A673 (cell line): ENCODE data around the gene SGCD. TPM values are rescaled to one million over a fixed set of nuclear protein-coding genes. Genes with fewer than 3 reads are reported as not detected.

Experiments used
- BruUV-seq: library from RNA; stranded (reverse); fragments of 400-500 nt; replicated peaks from 2 replicates; lab custom pipeline; 2021; lab: Mats Ljungman, UMichigan
- CTCF ChIA-PET: fragments of 300-600 bp; sonication (Branson Sonifier 250); formaldehyde crosslinking; loops from one replicate; lab custom pipeline; 2022; ENCODE audit warnings: antibody characterized with exemption; lab: Charles Lee
- POLR2A ChIA-PET: fragments of 300-600 bp; sonication (Branson Sonifier 250); formaldehyde crosslinking; loops from one replicate; lab custom pipeline; 2022; ENCODE audit warnings: antibody characterized with exemption; ENCODE audit not compliant: low non-redundant PET; lab: Charles Lee
- DNase-seq: peaks from one replicate; pipeline ENCODE4 v3.0.0-alpha.2; 2015; ENCODE audit warnings: low spot score
- H3K27ac ChIP-seq: fragments of 200-600 bp; sonication (generic); 2 replicates; pipeline ENCODE4 v1.5.1; 2016; ENCODE audit warnings: mixed run types, low read depth, mild to moderate bottlenecking, mixed read lengths, antibody characterized with exemption, low read length; ENCODE audit not compliant: poor library complexity, severe bottlenecking
- H3K27me3 ChIP-seq: fragments of 200-600 bp; sonication (generic); replicated peaks from 2 replicates; pipeline ENCODE4 v1.6.1; 2017; ENCODE audit warnings: mixed run types, low read depth, mild to moderate bottlenecking, mixed read lengths, antibody characterized with exemption, low read length; ENCODE audit not compliant: insufficient read depth, poor library complexity
- H3K36me3 ChIP-seq: fragments of 200-600 bp; sonication (generic); 2 replicates; pipeline ENCODE4 v1.6.1; 2016; ENCODE audit warnings: mixed run types, mild to moderate bottlenecking, mixed read lengths, antibody characterized with exemption, low read length; ENCODE audit not compliant: insufficient read depth, poor library complexity, severe bottlenecking
- H3K4me1 ChIP-seq: fragments of 200-600 bp; sonication (generic); 2 replicates; pipeline ENCODE4 v1.6.1; 2017; ENCODE audit warnings: mixed run types, mild to moderate bottlenecking, mixed read lengths, antibody characterized with exemption, low read length; ENCODE audit not compliant: insufficient read depth, poor library complexity, severe bottlenecking
- H3K4me3 ChIP-seq: fragments of 200-600 bp; sonication (generic); 2 replicates; pipeline ENCODE4 v1.5.1; 2016; ENCODE audit warnings: low read depth, mixed run types, mild to moderate bottlenecking, mixed read lengths, low read length; ENCODE audit not compliant: poor library complexity, severe bottlenecking
- H3K9me3 ChIP-seq: fragments of 200-600 bp; sonication (generic); 2 replicates; pipeline ENCODE4 v1.6.1; 2016; ENCODE audit warnings: mixed run types, low read depth, mild to moderate bottlenecking, mixed read lengths, antibody characterized with exemption, low read length; ENCODE audit not compliant: poor library complexity, severe bottlenecking
- EZH2 ChIP-seq: fragments of 200-600 bp; sonication (generic); IDR thresholded peaks from 2 replicates; pipeline ENCODE4 v1.6.1; 2017; ENCODE audit warnings: borderline replicate concordance, low read depth, mild to moderate bottlenecking, mixed read lengths, antibody characterized with exemption, low read length; ENCODE audit not compliant: poor library complexity, severe bottlenecking
- intact Hi-C: fragments of 100-400 bp; cut with micrococcal nuclease; formaldehyde crosslinking; loops from one replicate; pipeline ENCODE4 v1.10.0; 2022; ENCODE audit not compliant: unreplicated experiment
- total RNA-seq: library from RNA; stranded (reverse); gene quantifications from 2 replicates; pipeline ENCODE4 v1.2.3, GENCODE V29; 2021
- TF ChIP-seq, protein P1 (sequence below): fragments of 300-800, 200-600 bp; sonication (generic); conservative IDR thresholded peaks from 2 replicates; pipeline ENCODE4 v1.5.1; 2017; ENCODE audit warnings: low read depth, mild to moderate bottlenecking, antibody characterized with exemption, low read length, moderate library complexity, mixed read lengths

Gene SGCD
- total RNA-seq, 1 experiment from 2014 or later: 0.17 TPM

DNA sequence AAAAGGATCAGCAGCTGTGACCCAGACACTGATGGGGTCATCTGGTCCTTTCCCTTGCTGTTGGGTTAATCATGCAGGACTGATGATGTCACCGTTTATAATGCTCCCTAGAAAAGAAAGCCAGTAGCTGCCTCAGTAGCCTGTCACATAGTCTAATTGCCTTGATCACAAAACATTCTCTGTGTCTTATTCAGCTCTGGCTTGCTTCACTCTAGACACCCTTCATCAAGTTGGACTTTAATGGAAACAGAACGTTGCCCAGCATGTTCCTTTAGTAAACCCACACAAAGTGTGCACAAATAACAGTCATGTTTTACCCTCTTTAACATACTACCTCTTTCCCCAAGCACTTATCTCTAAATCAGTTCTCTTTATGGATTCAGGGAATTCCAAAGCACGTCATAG is 170.8 kb downstream of the SGCD start:
- ChIA-PET CTCF (no interaction called here), POLR2A (interaction anchor here (0.6 kb wide), 1 partner anchor 130 kb away, joined by 5 read pairs; no protein-coding TSS in a partner anchor)
- BruUV-seq: no TSS peak
- Histone ChIP-seq H3K4me1 (no peaks in the 10 kb centered on the region), H3K36me3 (no peaks in the 10 kb centered on the region), H3K4me3 (no peak overlapping the region), H3K9me3 (no peaks in the 10 kb centered on the region), H3K27ac (no peak overlapping the region), H3K27me3 (no peaks in the 10 kb centered on the region)
- no peak for DNase-seq
- intact Hi-C loops: no loop called here
- TF ChIP-seq, protein P1, sequence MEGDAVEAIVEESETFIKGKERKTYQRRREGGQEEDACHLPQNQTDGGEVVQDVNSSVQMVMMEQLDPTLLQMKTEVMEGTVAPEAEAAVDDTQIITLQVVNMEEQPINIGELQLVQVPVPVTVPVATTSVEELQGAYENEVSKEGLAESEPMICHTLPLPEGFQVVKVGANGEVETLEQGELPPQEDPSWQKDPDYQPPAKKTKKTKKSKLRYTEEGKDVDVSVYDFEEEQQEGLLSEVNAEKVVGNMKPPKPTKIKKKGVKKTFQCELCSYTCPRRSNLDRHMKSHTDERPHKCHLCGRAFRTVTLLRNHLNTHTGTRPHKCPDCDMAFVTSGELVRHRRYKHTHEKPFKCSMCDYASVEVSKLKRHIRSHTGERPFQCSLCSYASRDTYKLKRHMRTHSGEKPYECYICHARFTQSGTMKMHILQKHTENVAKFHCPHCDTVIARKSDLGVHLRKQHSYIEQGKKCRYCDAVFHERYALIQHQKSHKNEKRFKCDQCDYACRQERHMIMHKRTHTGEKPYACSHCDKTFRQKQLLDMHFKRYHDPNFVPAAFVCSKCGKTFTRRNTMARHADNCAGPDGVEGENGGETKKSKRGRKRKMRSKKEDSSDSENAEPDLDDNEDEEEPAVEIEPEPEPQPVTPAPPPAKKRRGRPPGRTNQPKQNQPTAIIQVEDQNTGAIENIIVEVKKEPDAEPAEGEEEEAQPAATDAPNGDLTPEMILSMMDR: no peak
- no peak for TF ChIP-seq EZH2

DNA sequence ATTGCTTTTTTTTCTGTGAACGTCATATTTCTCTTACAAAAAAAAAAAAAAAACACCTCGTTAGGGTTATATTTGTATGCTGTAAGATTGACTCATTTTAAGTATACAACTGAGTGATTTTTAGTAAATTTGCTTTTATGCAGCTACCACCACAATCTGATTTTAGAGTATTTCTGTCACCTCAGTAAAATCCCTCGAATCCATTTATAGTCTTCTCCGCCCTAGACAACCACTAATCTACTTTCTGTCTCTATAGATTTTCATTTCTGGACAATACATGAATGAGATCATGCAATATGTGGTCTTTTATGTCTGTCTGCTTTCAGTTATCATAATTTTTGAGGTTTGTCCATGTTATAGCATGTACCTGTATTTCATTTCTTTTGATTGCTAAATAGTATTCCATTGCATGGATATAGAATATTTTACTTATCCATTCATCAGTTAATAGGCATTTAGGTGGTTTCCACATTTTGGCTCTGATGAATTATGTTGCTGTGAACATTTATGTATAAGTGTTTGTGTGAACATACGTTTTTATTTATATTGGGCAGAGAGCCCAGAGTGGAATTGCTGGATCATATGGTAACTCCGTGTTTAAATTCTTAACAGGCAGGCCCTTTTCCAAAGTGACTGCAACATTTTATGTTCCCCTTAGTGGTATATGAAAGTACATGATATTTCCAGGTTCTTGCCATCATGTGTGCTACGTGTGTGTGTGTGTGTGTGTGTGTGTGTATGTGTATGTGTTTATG is 171.4 kb downstream of the SGCD start:
- Histone ChIP-seq H3K27me3 (no peaks in the 10 kb centered on the region), H3K4me1 (no peaks in the 10 kb centered on the region), H3K4me3 (no peak overlapping the region), H3K36me3 (no peaks in the 10 kb centered on the region), H3K9me3 (no peaks in the 10 kb centered on the region), H3K27ac (no peak overlapping the region)
- ChIA-PET CTCF (no interaction called here), POLR2A (no interaction called here)
- DNase-seq: no peak
- TF ChIP-seq, protein P1: no peak
- no peak for TF ChIP-seq EZH2
- BruUV-seq: no TSS peak
- intact Hi-C loops: no loop called here

- no TSS peak for BruUV-seq
- TF ChIP-seq, protein P1: no peak
- TF ChIP-seq EZH2: no peak
- intact Hi-C loops: no loop called here
- H3K4me1 ChIP-seq: no peaks in the 10 kb centered on the region
- no peak overlapping the region for H3K4me3 ChIP-seq
- CTCF ChIA-PET: no interaction called here
- H3K27me3 ChIP-seq: no peaks in the 10 kb centered on the region
- H3K36me3 ChIP-seq: no peaks in the 10 kb centered on the region
- H3K27ac ChIP-seq: no peak overlapping the region
- no peaks in the 10 kb centered on the region for H3K9me3 ChIP-seq
- POLR2A ChIA-PET: no interaction called here
- no peak for DNase-seq
These were observed 173.8 kb downstream of the SGCD start for GRCh38 chr5:156500755-156501154.
